ENCODE data around the gene BMAL1. TPM values are rescaled to one million over a fixed set of nuclear protein-coding genes. Genes with fewer than 3 reads are reported as not detected.

The BMAL1 gene
- total RNA-seq, 2 donors from 2014 or later, result 3.7 to 7.2 TPM

DNA sequence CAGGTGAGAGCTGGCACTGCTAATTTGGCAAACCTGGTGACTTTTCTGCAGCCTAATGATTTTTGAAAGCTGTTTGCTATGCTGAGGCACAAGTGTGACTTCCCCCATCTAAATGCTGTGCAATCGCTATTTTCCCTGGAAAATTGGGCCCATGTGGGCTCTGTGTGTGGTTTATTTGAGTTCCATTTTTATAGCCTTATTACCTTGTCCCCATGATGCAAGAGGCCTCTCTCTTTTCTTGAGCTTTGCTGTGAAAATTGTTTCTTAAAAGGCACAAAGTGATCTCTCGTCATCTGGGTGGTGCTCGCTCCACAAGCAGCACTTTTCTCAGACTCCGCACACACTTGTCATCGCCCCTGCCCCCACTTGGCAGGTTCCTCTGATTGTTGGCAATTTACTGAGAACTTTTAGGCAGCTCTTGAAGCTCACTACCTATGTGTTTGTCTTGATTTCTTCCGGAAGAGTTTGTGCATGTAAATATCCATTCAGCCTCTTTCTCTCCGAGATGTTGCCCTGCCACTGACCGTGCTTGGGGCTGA lies 24.9 kb downstream of the BMAL1 start:
- no peak overlapping the region for H3K4me3 Mint-ChIP-seq
- H3K27me3 Mint-ChIP-seq (ENCODE audit: insufficient read depth), result peaks cover 3% of the 10 kb centered on the region
- TF ChIP-seq, protein P1, sequence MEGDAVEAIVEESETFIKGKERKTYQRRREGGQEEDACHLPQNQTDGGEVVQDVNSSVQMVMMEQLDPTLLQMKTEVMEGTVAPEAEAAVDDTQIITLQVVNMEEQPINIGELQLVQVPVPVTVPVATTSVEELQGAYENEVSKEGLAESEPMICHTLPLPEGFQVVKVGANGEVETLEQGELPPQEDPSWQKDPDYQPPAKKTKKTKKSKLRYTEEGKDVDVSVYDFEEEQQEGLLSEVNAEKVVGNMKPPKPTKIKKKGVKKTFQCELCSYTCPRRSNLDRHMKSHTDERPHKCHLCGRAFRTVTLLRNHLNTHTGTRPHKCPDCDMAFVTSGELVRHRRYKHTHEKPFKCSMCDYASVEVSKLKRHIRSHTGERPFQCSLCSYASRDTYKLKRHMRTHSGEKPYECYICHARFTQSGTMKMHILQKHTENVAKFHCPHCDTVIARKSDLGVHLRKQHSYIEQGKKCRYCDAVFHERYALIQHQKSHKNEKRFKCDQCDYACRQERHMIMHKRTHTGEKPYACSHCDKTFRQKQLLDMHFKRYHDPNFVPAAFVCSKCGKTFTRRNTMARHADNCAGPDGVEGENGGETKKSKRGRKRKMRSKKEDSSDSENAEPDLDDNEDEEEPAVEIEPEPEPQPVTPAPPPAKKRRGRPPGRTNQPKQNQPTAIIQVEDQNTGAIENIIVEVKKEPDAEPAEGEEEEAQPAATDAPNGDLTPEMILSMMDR (conservative IDR thresholded peaks at IDR 0.05), result no peak
- peaks cover 15% of the 10 kb centered on the region for H3K4me1 Mint-ChIP-seq
- WGBS, 2 experiments (ENCODE audit: insufficient coverage in 1 of 2, insufficient read length in 1 of 2), result 91 to 92% methylated on average over 8 of the region's 8 CpGs
- Histone ChIP-seq H3K4me3 (ENCODE audit: low read length) (no peak overlapping the region), H3K27ac (ENCODE audit: low read depth, low read length) (no peak overlapping the region), H3K4me1 (ENCODE audit: control insufficient read depth, insufficient read depth, low read length) (no peaks in the 10 kb centered on the region), H3K27me3 (ENCODE audit: control insufficient read depth, insufficient read depth, low read length, poor library complexity, severe bottlenecking) (no peaks in the 10 kb centered on the region), H3K36me3 (ENCODE audit: control insufficient read depth, insufficient read depth, low read length) (no peaks in the 10 kb centered on the region), H3K9me3 (ENCODE audit: control insufficient read depth, low read length) (no peaks in the 10 kb centered on the region), H3K9ac (ENCODE audit: extremely low read depth, low read length, poor library complexity, severe bottlenecking) (no peak overlapping the region)
- no peak for DNase-seq
- no peak overlapping the region for H3K27ac Mint-ChIP-seq
- H3K9me3 Mint-ChIP-seq, result no peaks in the 10 kb centered on the region
- H3K36me3 Mint-ChIP-seq (ENCODE audit: low read depth), result no peaks in the 10 kb centered on the region

DNA sequence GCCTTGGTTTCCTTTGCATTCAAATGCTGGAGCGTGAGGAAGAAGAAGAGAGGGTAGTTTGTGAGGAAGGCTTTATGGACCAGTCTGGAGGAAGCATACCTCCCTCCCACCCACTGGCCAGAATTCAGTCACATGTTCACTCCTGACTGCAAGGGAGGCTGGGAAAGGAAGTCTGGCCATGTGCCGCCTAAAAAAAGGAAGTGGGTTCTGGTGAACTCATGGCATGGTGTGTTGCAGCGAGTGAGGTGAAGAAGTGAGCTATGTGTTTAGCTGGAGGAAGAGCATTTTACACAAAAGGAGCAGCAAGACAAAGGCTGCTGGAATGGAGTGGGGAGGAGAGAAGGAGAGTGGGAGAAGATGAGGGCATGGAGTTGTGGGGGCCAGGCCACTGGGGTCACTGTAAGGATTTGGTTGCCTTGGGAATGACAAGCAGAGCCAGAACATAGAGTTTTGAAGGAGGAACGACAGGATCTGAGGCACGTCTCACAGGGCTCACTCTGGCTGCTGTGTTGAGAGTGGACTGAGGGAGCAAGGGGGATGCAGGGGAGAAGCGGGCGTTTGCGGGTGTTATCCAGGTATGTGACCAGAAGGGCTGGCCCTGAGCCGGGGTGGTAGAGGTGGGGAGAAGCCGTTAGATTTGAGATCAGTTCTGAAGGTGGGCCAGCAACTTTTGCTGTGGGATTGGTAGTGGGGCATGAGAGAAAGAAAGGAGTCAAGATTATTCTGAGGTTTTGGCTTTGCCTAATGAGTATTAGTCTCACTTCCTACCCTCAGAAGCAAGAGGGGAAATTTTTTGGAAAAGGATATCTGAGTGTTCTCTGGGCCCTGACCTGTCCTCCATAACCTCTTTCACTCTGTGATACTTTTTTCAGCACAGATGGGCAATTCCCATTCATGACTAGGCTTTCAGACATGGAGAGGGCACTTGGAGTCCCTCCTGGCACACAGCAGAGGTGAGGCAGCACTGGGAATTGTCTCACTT lies 26.4 kb downstream of the BMAL1 start:
- H3K27ac ChIP-seq (ENCODE audit: low read depth, low read length), result no peak overlapping the region
- no peaks in the 10 kb centered on the region for H3K36me3 ChIP-seq (ENCODE audit: control insufficient read depth, insufficient read depth, low read length)
- no peak for DNase-seq
- Mint-ChIP-seq H3K27ac (no peak overlapping the region), H3K9me3 (no peaks in the 10 kb centered on the region), H3K4me1 (peaks cover 8% of the 10 kb centered on the region), H3K27me3 (ENCODE audit: insufficient read depth) (peaks cover 3% of the 10 kb centered on the region), H3K36me3 (ENCODE audit: low read depth) (no peaks in the 10 kb centered on the region), H3K4me3 (no peak overlapping the region)
- WGBS, 2 experiments (ENCODE audit: insufficient coverage in 1 of 2, insufficient read length in 1 of 2), result 78 to 82% methylated on average over 4 to 10 of the region's 10 CpGs
- no peaks in the 10 kb centered on the region for H3K27me3 ChIP-seq (ENCODE audit: control insufficient read depth, insufficient read depth, low read length, poor library complexity, severe bottlenecking)
- TF ChIP-seq, protein P1 (conservative IDR thresholded peaks at IDR 0.05), result no peak
- H3K9ac ChIP-seq (ENCODE audit: extremely low read depth, low read length, poor library complexity, severe bottlenecking), result no peak overlapping the region
- no peaks in the 10 kb centered on the region for H3K9me3 ChIP-seq (ENCODE audit: control insufficient read depth, low read length)
- H3K4me3 ChIP-seq (ENCODE audit: low read length), result no peak overlapping the region
- H3K4me1 ChIP-seq (ENCODE audit: control insufficient read depth, insufficient read depth, low read length), result no peaks in the 10 kb centered on the region

GRCh38 chr11:13304655-13305335 lies 27.2 kb downstream of the BMAL1 start:
- no peak overlapping the region for H3K27ac ChIP-seq (ENCODE audit: low read depth, low read length)
- H3K4me1 ChIP-seq (ENCODE audit: control insufficient read depth, insufficient read depth, low read length), result no peaks in the 10 kb centered on the region
- peaks cover 3% of the 10 kb centered on the region for H3K27me3 Mint-ChIP-seq (ENCODE audit: insufficient read depth)
- H3K27me3 ChIP-seq (ENCODE audit: control insufficient read depth, insufficient read depth, low read length, poor library complexity, severe bottlenecking), result no peaks in the 10 kb centered on the region
- H3K9me3 Mint-ChIP-seq, result no peaks in the 10 kb centered on the region
- no peak overlapping the region for H3K4me3 ChIP-seq (ENCODE audit: low read length)
- no peak overlapping the region for H3K4me3 Mint-ChIP-seq
- H3K36me3 Mint-ChIP-seq (ENCODE audit: low read depth), result no peaks in the 10 kb centered on the region
- no peak overlapping the region for H3K27ac Mint-ChIP-seq
- no peaks in the 10 kb centered on the region for H3K36me3 ChIP-seq (ENCODE audit: control insufficient read depth, insufficient read depth, low read length)
- TF ChIP-seq, protein P1 (conservative IDR thresholded peaks at IDR 0.05), result no peak
- H3K9ac ChIP-seq (ENCODE audit: extremely low read depth, low read length, poor library complexity, severe bottlenecking), result no peak overlapping the region
- no peak for DNase-seq
- no peaks in the 10 kb centered on the region for H3K9me3 ChIP-seq (ENCODE audit: control insufficient read depth, low read length)
- 92 to 93% methylated on average over 4 to 7 of the region's 7 CpGs for WGBS, 2 experiments (ENCODE audit: insufficient coverage in 1 of 2, insufficient read length in 1 of 2)
- H3K4me1 Mint-ChIP-seq, result peaks cover 5% of the 10 kb centered on the region

Measured in endodermal cell (in vitro differentiated cells).